GM23338 (cell line): ENCODE data around the gene EHBP1L1. TPM values are rescaled to one million over a fixed set of nuclear protein-coding genes. Genes with fewer than 3 reads are reported as not detected.

Experiments used
- ATAC-seq: fragments of 200-7000 bp; cut with Tn5 transposase; 3 replicates; pipeline ENCODE4 v1.9.1; 2020
- DNase-seq: peaks from one replicate; pipeline ENCODE4 v3.0.0-alpha.2; 2015; ENCODE audit warnings: low spot score
- H2AFZ ChIP-seq: fragments of 200-600 bp; sonication (generic); 2 replicates; pipeline ENCODE4 v1.8.0; 2016; ENCODE audit warnings: antibody characterized with exemption, mild to moderate bottlenecking, moderate library complexity
- H3F3A ChIP-seq: fragments of 200-600 bp; sonication (generic); replicated peaks from 2 replicates; pipeline ENCODE4 v1.8.0; 2017; ENCODE audit warnings: antibody characterized with exemption, mixed run types, low read depth
- H3K27ac ChIP-seq: fragments of 200-600 bp; sonication (generic); 2 replicates; pipeline ENCODE4 v1.6.1; 2016; ENCODE audit warnings: low read depth
- H3K27me3 ChIP-seq: fragments of 200-600 bp; sonication (generic); 2 replicates; pipeline ENCODE4 v1.8.0; 2016; ENCODE audit warnings: mild to moderate bottlenecking, mixed run types, moderate library complexity; ENCODE audit not compliant: insufficient read depth
- H3K36me3 ChIP-seq: fragments of 200-600 bp; sonication (generic); 2 replicates; pipeline ENCODE4 v1.8.0; 2016; ENCODE audit warnings: mild to moderate bottlenecking; ENCODE audit not compliant: insufficient read depth
- H3K4me1 ChIP-seq: fragments of 200-600 bp; sonication (generic); 2 replicates; pipeline ENCODE4 v1.8.0; 2016; ENCODE audit warnings: mild to moderate bottlenecking, moderate library complexity; ENCODE audit not compliant: insufficient read depth
- H3K4me2 ChIP-seq: fragments of 200-600 bp; sonication (generic); 2 replicates; pipeline ENCODE4 v1.7.1; 2017; ENCODE audit warnings: mixed run types
- H3K4me3 ChIP-seq: fragments of 200-600 bp; sonication (generic); 2 replicates; pipeline ENCODE4 v1.6.1; 2016; ENCODE audit warnings: mixed run types
- H3K79me2 ChIP-seq: fragments of 200-600 bp; sonication (generic); replicated peaks from 2 replicates; pipeline ENCODE4 v1.8.0; 2017; ENCODE audit warnings: mild to moderate bottlenecking; ENCODE audit not compliant: insufficient read depth
- H3K9me2 ChIP-seq: fragments of 200-600 bp; sonication (generic); 2 replicates; pipeline ENCODE4 v1.8.0; 2017; ENCODE audit not compliant: insufficient read depth
- H4K20me1 ChIP-seq: fragments of 200-600 bp; sonication (generic); replicated peaks from 2 replicates; pipeline ENCODE4 v1.8.0; 2017; ENCODE audit warnings: mild to moderate bottlenecking; ENCODE audit not compliant: insufficient read depth
- H3K27ac Mint-ChIP-seq: 2 replicates; pipeline ENCODE4 v1.8.0; 2020; ENCODE audit warnings: inconsistent platforms, mild to moderate bottlenecking, moderate library complexity, mixed read lengths
- H3K27me3 Mint-ChIP-seq: 3 replicates; pipeline ENCODE4 v1.8.0; 2022; ENCODE audit warnings: low read depth, mild to moderate bottlenecking, moderate library complexity, mixed read lengths, inconsistent platforms; ENCODE audit not compliant: insufficient read depth, poor library complexity
- H3K36me3 Mint-ChIP-seq: 3 replicates; pipeline ENCODE4 v1.8.0; 2021; ENCODE audit warnings: low read depth, mild to moderate bottlenecking, inconsistent platforms, moderate library complexity, mixed read lengths
- H3K4me1 Mint-ChIP-seq: 3 replicates; pipeline ENCODE4 v1.8.0; 2020; ENCODE audit warnings: mild to moderate bottlenecking, inconsistent platforms, mixed read lengths
- H3K4me3 Mint-ChIP-seq: 3 replicates; pipeline ENCODE4 v1.8.0; 2021; ENCODE audit warnings: moderate library complexity, mild to moderate bottlenecking, inconsistent platforms, mixed read lengths
- H3K9me3 Mint-ChIP-seq: 3 replicates; pipeline ENCODE4 v1.8.0; 2020; ENCODE audit warnings: moderate library complexity, mild to moderate bottlenecking, inconsistent platforms, mixed read lengths
- CREB1 ChIP-seq: fragments of 250-450 bp; sonication (Bioruptor Pico); IDR thresholded peaks from 2 replicates; pipeline ENCODE4 v1.5.0; 2020; ENCODE audit warnings: low read depth, mild to moderate bottlenecking, moderate library complexity
- EZH2 ChIP-seq: fragments of 200-600 bp; sonication (generic); IDR thresholded peaks from one replicate; pipeline ENCODE4 v1.8.0; 2017; ENCODE audit warnings: antibody characterized with exemption, mild to moderate bottlenecking, low read depth; ENCODE audit not compliant: unreplicated experiment
- EZH2phosphoT487 ChIP-seq: fragments of 200-600 bp; sonication (generic); IDR thresholded peaks from one replicate; pipeline ENCODE4 v1.8.1; 2018; ENCODE audit warnings: antibody characterized with exemption; ENCODE audit not compliant: unreplicated experiment
- JUNB ChIP-seq: IDR thresholded peaks from one replicate; pipeline ENCODE4 v1.6.1; 2016; ENCODE audit warnings: antibody characterized with exemption; ENCODE audit not compliant: unreplicated experiment
- NANOG ChIP-seq: IDR thresholded peaks from 2 replicates; pipeline ENCODE4 v1.6.1; 2016; ENCODE audit warnings: antibody characterized with exemption, borderline replicate concordance
- POLR2AphosphoS5 ChIP-seq: IDR thresholded peaks from 2 replicates; pipeline ENCODE4 v1.6.1; 2016; ENCODE audit warnings: antibody characterized with exemption, low read depth
- STAT1 ChIP-seq: IDR thresholded peaks from one replicate; pipeline ENCODE4 v1.6.1; 2016; ENCODE audit warnings: antibody characterized with exemption; ENCODE audit not compliant: unreplicated experiment
- ZNF114 ChIP-seq: fragments of 250-450 bp; sonication (Bioruptor Pico); IDR thresholded peaks from 2 replicates; pipeline ENCODE4 v1.5.0; 2020; ENCODE audit warnings: mild to moderate bottlenecking, moderate library complexity
- ZNF331 ChIP-seq: fragments of 250-450 bp; sonication (Bioruptor Pico); IDR thresholded peaks from 2 replicates; pipeline ENCODE4 v1.5.0; 2020; ENCODE audit warnings: low read depth, mild to moderate bottlenecking, moderate library complexity
- polyA plus RNA-seq: library from polyadenylated mRNA; unstranded; fragments of >200 nt; fragmentation: Nextera tagmentation; extraction: Ambion mirVana; gene quantifications from 2 replicates; pipeline ENCODE4 v1.2.1, GENCODE V29; 2016
- total RNA-seq: library from RNA; depleted of rRNA; stranded (reverse); fragments of >200 nt; shearing (Covaris generic); gene quantifications from 2 replicates; pipeline ENCODE4 v1.2.3, GENCODE V29; 2014
- TF ChIP-seq, protein P1 (sequence below), 2 experiments: fragments of 200-600 bp in 1 of 2; sonication (generic) in 1 of 2; conservative IDR thresholded peaks; 2 replicates each; pipeline versions ENCODE4 v1.5.1 to v1.6.1; 2016 to 2017; ENCODE audit warnings: antibody characterized with exemption in 2 of 2, low read depth in 2 of 2, mild to moderate bottlenecking in 2 of 2, moderate library complexity in 1 of 2
- TF ChIP-seq, protein P2 (sequence below): IDR thresholded peaks from 2 replicates; pipeline ENCODE4 v1.6.1; 2016; ENCODE audit warnings: antibody characterized with exemption
- TF ChIP-seq, protein P3 (sequence below): fragments of 250-450 bp; sonication (Bioruptor Pico); IDR thresholded peaks from 2 replicates; pipeline ENCODE4 v1.5.0; 2020; ENCODE audit warnings: mild to moderate bottlenecking, moderate library complexity
- TF ChIP-seq, protein P4 (sequence below): IDR thresholded peaks from one replicate; pipeline ENCODE4 v1.6.1; 2018; ENCODE audit warnings: antibody characterized with exemption; ENCODE audit not compliant: unreplicated experiment

The EHBP1L1 gene
- total and polyA plus RNA-seq, 2 experiments from 2014 or later: 2.9 to 10.9 TPM

DNA sequence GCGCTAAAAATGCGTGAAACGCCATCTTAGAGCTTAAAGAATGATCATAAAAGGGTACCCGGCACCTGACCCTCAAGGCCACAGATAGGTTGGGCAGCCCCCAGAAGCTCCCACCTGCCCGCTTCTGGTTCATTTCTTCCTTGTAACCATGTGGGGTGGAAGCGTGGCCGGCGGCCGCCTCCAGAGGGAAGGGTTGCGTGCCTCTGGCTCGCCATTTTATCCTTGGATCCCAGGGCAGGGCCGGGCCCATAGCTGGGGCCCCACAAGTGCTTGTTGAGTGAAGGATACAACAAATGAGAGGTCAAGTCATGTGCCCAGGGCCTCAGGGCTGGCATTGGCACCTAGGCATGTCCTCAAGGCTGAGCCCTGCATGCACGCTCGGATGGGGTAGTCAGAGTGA is 45.6 kb downstream of the EHBP1L1 start:
- Mint-ChIP-seq H3K36me3 (peaks cover 40% of the 10 kb centered on the region), H3K4me1 (peaks cover 6% of the 10 kb centered on the region), H3K4me3 (no peak overlapping the region), H3K9me3 (no peaks in the 10 kb centered on the region; the same call in 2 of the 3 replicates), H3K27ac (no peak overlapping the region), H3K27me3 (peaks cover 15% of the 10 kb centered on the region)
- ATAC-seq (no peak), DNase-seq (no peak)
- peaks cover 11% of the 10 kb centered on the region for H4K20me1 ChIP-seq
- peaks cover 4% of the 10 kb centered on the region for H3K36me3 ChIP-seq
- H3K27ac ChIP-seq: no peak overlapping the region
- peaks cover 4% of the 10 kb centered on the region; the same call in 1 of the 2 replicates for H3K4me1 ChIP-seq
- H3K27me3 ChIP-seq: no peaks in the 10 kb centered on the region
- H3K4me2 ChIP-seq: no peak overlapping the region
- H3F3A ChIP-seq: peaks cover under 1% of the 10 kb centered on the region; the same call in 1 of the 2 replicates
- H3K9me2 ChIP-seq: no peaks in the 10 kb centered on the region
- H2AFZ ChIP-seq: no peak overlapping the region
- no peak overlapping the region for H3K4me3 ChIP-seq
- TF ChIP-seq POLR2AphosphoS5: no peak
- TF ChIP-seq, protein P1, sequence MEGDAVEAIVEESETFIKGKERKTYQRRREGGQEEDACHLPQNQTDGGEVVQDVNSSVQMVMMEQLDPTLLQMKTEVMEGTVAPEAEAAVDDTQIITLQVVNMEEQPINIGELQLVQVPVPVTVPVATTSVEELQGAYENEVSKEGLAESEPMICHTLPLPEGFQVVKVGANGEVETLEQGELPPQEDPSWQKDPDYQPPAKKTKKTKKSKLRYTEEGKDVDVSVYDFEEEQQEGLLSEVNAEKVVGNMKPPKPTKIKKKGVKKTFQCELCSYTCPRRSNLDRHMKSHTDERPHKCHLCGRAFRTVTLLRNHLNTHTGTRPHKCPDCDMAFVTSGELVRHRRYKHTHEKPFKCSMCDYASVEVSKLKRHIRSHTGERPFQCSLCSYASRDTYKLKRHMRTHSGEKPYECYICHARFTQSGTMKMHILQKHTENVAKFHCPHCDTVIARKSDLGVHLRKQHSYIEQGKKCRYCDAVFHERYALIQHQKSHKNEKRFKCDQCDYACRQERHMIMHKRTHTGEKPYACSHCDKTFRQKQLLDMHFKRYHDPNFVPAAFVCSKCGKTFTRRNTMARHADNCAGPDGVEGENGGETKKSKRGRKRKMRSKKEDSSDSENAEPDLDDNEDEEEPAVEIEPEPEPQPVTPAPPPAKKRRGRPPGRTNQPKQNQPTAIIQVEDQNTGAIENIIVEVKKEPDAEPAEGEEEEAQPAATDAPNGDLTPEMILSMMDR (conservative IDR thresholded peaks at IDR 0.05; ENCODE audit: low read depth in 2 of 2): no peak
- TF ChIP-seq, protein P2, sequence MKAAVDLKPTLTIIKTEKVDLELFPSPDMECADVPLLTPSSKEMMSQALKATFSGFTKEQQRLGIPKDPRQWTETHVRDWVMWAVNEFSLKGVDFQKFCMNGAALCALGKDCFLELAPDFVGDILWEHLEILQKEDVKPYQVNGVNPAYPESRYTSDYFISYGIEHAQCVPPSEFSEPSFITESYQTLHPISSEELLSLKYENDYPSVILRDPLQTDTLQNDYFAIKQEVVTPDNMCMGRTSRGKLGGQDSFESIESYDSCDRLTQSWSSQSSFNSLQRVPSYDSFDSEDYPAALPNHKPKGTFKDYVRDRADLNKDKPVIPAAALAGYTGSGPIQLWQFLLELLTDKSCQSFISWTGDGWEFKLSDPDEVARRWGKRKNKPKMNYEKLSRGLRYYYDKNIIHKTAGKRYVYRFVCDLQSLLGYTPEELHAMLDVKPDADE: no peak
- TF ChIP-seq, protein P3, sequence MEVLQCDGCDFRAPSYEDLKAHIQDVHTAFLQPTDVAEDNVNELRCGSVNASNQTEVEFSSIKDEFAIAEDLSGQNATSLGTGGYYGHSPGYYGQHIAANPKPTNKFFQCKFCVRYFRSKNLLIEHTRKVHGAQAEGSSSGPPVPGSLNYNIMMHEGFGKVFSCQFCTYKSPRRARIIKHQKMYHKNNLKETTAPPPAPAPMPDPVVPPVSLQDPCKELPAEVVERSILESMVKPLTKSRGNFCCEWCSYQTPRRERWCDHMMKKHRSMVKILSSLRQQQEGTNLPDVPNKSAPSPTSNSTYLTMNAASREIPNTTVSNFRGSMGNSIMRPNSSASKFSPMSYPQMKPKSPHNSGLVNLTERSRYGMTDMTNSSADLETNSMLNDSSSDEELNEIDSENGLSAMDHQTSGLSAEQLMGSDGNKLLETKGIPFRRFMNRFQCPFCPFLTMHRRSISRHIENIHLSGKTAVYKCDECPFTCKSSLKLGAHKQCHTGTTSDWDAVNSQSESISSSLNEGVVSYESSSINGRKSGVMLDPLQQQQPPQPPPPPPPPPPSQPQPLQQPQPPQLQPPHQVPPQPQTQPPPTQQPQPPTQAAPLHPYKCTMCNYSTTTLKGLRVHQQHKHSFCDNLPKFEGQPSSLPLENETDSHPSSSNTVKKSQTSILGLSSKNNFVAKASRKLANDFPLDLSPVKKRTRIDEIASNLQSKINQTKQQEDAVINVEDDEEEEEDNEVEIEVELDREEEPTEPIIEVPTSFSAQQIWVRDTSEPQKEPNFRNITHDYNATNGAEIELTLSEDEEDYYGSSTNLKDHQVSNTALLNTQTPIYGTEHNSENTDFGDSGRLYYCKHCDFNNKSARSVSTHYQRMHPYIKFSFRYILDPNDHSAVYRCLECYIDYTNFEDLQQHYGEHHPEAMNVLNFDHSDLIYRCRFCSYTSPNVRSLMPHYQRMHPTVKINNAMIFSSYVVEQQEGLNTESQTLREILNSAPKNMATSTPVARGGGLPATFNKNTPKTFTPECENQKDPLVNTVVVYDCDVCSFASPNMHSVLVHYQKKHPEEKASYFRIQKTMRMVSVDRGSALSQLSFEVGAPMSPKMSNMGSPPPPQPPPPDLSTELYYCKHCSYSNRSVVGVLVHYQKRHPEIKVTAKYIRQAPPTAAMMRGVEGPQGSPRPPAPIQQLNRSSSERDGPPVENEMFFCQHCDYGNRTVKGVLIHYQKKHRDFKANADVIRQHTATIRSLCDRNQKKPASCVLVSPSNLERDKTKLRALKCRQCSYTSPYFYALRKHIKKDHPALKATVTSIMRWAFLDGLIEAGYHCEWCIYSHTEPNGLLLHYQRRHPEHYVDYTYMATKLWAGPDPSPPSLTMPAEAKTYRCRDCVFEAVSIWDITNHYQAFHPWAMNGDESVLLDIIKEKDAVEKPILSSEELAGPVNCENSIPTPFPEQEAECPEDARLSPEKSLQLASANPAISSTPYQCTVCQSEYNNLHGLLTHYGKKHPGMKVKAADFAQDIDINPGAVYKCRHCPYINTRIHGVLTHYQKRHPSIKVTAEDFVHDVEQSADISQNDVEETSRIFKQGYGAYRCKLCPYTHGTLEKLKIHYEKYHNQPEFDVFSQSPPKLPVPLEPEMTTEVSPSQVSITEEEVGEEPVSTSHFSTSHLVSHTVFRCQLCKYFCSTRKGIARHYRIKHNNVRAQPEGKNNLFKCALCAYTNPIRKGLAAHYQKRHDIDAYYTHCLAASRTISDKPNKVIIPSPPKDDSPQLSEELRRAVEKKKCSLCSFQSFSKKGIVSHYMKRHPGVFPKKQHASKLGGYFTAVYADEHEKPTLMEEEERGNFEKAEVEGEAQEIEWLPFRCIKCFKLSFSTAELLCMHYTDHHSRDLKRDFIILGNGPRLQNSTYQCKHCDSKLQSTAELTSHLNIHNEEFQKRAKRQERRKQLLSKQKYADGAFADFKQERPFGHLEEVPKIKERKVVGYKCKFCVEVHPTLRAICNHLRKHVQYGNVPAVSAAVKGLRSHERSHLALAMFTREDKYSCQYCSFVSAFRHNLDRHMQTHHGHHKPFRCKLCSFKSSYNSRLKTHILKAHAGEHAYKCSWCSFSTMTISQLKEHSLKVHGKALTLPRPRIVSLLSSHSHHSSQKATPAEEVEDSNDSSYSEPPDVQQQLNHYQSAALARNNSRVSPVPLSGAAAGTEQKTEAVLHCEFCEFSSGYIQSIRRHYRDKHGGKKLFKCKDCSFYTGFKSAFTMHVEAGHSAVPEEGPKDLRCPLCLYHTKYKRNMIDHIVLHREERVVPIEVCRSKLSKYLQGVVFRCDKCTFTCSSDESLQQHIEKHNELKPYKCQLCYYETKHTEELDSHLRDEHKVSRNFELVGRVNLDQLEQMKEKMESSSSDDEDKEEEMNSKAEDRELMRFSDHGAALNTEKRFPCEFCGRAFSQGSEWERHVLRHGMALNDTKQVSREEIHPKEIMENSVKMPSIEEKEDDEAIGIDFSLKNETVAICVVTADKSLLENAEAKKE (CRISPR knock-in tag): no peak
- no peak for TF ChIP-seq CREB1 (CRISPR knock-in tag)
- no peak for TF ChIP-seq JUNB
- TF ChIP-seq EZH2phosphoT487: no peak
- no peak for TF ChIP-seq STAT1
- TF ChIP-seq, protein P4, sequence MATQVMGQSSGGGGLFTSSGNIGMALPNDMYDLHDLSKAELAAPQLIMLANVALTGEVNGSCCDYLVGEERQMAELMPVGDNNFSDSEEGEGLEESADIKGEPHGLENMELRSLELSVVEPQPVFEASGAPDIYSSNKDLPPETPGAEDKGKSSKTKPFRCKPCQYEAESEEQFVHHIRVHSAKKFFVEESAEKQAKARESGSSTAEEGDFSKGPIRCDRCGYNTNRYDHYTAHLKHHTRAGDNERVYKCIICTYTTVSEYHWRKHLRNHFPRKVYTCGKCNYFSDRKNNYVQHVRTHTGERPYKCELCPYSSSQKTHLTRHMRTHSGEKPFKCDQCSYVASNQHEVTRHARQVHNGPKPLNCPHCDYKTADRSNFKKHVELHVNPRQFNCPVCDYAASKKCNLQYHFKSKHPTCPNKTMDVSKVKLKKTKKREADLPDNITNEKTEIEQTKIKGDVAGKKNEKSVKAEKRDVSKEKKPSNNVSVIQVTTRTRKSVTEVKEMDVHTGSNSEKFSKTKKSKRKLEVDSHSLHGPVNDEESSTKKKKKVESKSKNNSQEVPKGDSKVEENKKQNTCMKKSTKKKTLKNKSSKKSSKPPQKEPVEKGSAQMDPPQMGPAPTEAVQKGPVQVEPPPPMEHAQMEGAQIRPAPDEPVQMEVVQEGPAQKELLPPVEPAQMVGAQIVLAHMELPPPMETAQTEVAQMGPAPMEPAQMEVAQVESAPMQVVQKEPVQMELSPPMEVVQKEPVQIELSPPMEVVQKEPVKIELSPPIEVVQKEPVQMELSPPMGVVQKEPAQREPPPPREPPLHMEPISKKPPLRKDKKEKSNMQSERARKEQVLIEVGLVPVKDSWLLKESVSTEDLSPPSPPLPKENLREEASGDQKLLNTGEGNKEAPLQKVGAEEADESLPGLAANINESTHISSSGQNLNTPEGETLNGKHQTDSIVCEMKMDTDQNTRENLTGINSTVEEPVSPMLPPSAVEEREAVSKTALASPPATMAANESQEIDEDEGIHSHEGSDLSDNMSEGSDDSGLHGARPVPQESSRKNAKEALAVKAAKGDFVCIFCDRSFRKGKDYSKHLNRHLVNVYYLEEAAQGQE: no peak
- TF ChIP-seq EZH2: no peak
- no peak for TF ChIP-seq ZNF331
- TF ChIP-seq ZNF114: no peak
- no peak for TF ChIP-seq NANOG
- H3K79me2 ChIP-seq: peaks cover 14% of the 10 kb centered on the region
